HG03135 (cell line): ENCODE measurements around the gene ADM.

ENCODE experiments used
- ATAC-seq: cut with Tn5 transposase; IDR thresholded peaks from one replicate; pipeline ENCODE4 v1.9.1; 2021; ENCODE audit warnings: mild to moderate bottlenecking, moderate library complexity; ENCODE audit not compliant: unreplicated experiment

The ADM gene

GRCh38 chr11:10326012-10326964, 21.4 kb downstream of the ADM start:
- no peak for ATAC-seq

- ATAC-seq: no peak
Measured at GRCh38 chr11:10327254-10327653, 22.4 kb downstream of the ADM start.

GRCh38 chr11:10328314-10329098, 23.6 kb downstream of the ADM start:
- ATAC-seq: no peak

DNA sequence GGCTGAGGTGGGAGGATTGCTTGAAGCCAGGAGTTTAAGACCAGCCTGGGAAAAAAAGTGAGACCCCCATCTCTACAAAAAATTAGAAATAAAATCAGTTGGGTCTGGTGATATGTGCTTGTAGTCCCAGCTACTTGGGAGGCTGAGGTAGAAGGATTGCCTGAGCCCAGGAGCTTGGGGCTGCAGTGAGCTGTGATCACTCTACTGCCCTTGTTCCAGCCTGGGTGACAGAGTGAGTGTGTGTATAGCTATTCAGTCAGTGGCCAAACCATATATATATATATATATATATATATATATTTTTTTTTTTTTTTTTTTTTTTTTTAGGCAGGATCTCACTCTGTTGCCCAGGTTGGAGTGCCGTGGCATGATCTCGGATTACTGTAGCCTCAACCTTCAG, 24.5 kb downstream of the ADM start:
- ATAC-seq: no peak

DNA sequence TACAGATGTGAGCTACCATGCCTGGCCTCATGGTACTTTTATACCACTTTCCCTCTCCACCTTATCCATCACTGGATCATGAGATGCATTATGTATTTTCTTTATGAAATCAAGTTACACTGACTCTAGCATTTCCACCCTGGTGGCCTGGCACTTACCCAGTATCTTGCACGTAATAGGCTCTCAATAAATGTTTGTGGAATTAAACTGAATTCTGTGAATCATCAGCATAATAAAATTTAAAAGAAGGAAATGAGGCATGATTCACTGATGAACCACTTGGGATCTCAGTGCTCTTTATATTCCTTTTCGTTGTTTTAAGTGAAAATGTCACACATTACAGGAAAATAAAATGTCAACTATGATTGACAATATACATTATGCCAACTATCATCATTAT, 25.1 kb downstream of the ADM start:
- no peak for ATAC-seq

- ATAC-seq: no peak
Measured at GRCh38 chr11:10331548-10332289, 26.8 kb downstream of the ADM start.

DNA sequence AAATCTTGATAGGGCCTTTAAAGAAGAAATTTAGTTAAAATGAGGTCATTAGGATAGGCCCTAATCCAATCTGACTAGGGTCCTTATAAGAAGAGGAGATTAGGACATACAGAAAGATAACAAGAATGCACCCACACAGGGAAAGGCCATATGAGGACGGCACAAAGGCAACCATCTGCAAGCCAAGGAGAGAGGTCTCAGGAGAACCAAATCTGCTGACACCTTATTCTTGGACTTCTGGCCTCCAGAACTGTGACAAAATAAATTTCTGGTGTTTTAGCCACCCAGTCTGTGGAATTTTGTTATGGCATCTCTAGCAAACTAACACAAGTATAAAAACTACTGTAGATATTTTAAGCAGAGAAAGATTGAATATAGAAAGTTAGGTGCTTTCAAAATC, 28.6 kb downstream of the ADM start:
- no peak for ATAC-seq

DNA sequence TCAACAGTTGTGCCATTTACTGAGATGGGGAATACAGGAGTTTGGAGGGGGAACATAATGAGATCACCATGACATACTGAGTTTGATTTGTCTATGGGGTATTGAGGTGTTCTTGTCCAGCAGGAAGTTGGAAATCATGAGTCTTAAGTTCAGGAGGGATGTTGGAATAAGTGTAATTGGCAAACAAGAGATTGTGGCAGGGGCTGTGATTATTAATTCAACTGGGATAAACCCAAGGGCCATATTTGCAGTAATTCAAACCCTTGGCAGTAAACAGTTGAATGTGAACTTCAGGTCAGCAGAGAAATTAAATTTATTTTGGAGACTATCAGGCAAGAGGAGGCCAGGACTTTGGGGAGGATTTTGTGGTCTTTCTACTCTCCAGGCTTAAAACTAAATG, 33.4 kb downstream of the ADM start:
- ATAC-seq: no peak

DNA sequence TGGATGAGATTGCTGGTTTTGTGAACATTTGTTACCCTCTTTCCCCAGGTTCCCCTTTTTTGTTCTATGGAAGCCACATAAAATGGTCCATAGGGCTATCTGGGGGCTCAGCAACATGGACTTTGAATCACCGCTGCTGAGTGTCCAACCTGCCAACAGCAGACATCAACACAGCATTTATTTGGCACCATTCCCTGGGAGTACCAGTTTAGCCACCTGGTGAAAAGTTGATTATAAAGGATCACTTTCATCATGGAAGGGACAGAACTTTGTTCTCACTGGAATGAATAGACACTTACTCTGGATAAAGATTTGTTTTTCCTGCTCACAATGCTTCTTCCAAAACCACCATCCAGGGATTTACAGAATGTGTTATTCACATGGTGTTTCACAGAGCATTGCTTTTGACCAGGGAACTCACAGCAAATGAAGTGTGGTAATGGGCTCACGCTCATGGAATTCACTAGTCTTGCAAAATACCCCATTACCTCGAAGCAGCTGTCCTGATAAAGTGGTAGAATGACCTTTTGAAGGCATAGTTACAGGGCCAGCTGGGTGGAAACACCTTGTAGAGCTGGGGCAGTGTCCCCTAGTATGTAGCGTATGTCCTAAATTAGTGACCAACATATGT, 43.9 kb downstream of the ADM start:
- ATAC-seq: no peak

DNA sequence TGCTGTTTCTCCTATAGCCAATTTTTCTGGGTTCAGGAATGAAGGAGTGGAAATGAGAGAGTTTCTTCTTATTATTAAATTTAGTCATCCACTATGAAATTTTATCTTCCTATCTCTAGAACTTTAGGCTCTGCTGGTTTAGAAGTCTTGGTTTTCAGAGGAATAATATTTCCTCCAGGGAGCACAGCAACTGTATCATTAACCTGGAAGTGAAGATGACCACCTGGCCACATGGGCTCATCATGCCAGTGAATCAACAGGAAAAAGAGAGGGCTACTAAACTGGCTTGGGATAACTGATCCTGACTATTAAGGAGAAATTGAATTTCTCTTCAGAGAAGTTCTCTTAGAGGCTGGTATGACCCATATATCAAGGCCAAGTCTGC, 44.4 kb downstream of the ADM start:
- no peak for ATAC-seq

GRCh38 chr11:10349806-10350205, 44.9 kb downstream of the ADM start:
- no peak for ATAC-seq

- ATAC-seq: no peak
Measured at GRCh38 chr11:10350334-10350733, 45.5 kb downstream of the ADM start.

GRCh38 chr11:10351435-10351764, 46.5 kb downstream of the ADM start:
- no peak for ATAC-seq

- no peak for ATAC-seq
Measured at GRCh38 chr11:10351765-10352641, 47.1 kb downstream of the ADM start.

DNA sequence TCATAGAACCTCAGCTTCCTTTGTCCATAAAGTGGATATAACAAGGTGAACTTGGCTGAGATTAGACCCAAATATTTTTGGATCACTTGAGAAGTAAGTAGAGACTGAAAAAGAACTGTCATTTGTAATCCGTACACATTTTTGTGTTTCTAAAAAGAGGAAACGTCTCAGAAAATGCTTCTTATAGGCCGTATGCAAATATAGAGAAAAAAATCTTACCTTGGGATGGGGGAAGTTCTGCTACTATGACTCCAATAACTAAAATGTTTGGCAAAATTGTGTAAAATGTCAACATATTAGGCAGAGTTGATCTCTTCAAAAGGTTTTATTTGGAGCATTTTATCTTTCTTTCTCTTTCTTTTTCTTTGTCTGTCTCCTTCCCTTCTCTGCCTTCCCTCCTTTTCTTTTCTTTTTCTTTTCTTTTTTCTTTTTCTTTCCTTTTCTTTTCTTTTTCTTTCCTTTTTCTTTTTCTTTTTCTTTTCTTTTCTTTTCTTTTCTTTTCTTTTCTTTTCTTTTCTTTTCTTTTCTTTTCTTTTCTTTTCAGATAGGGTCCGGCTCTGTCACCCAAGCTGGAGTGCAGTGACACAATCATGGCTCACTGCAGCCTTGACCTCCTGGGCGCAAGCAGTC, 48.2 kb downstream of the ADM start:
- ATAC-seq: no peak

- ATAC-seq: no peak
Measured at GRCh38 chr11:10354389-10354788, 49.5 kb downstream of the ADM start.

DNA sequence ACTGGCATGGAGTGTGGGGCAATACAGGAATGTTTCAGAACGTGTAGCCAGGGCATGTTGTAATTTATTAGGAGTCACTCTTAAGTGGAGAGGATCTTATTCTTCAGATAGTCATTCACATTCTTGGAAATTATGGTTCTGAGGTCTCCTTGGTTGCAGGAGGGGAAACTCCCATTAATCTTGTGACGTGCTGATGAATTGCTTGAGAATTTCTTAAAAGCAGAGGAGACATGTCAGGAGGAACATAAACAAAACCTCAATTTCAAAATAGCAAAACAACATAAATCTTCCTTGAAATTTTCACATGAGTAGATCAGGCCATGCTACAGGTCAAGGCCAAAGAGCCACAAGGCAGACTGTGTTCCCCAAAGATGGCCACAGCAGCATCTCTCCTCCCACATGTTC, 50.4 kb downstream of the ADM start:
- no peak for ATAC-seq

GRCh38 chr11:10356161-10356560, 51.3 kb downstream of the ADM start:
- ATAC-seq: no peak
